Stimulated activated CD8-positive, alpha-beta memory T cell treated with anti-CD3 and anti-CD28 coated beads, Interleukin-7, amount 100 ng/mL, for 1 hour (primary cell): ENCODE measurements around the gene ASXL1.

ENCODE experiments used
- DNase-seq, 2 donors: peaks; one replicate each; pipeline ENCODE4 v3.0.0-alpha.2; 2020; ENCODE audit warnings: low read depth in 2 of 2

Gene ASXL1

DNA sequence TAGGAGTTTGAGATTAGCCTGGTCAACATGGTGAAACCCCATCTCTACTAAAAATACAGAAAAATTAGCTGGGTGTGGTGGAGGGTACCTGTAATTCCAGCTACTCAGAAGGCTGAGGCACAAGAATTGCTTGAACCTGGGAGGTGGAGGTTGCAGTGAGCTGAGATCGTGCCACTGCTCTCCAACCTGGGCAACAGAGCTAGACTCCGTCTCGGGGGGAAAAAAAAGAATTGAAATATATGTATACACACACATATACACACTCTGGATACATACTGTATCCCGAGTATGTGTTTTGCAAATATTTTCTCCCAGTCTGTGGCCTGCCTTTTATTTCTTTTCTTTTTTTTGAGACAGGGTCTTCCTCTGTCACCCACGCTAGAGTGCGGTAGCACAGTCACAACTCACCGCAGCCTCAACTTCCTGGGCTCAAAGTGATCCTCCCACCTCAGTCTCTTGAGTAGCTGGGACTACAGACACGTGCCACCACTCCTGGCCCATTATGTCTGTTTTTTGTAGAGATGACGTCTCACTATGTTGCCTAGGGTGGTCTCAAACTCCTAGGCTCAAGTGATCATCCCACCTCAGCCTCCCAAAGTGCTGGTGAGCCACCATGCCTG lies 49.1 kb downstream of the ASXL1 start:
- peak; percentile 15 to 31 for DNase-seq

DNA sequence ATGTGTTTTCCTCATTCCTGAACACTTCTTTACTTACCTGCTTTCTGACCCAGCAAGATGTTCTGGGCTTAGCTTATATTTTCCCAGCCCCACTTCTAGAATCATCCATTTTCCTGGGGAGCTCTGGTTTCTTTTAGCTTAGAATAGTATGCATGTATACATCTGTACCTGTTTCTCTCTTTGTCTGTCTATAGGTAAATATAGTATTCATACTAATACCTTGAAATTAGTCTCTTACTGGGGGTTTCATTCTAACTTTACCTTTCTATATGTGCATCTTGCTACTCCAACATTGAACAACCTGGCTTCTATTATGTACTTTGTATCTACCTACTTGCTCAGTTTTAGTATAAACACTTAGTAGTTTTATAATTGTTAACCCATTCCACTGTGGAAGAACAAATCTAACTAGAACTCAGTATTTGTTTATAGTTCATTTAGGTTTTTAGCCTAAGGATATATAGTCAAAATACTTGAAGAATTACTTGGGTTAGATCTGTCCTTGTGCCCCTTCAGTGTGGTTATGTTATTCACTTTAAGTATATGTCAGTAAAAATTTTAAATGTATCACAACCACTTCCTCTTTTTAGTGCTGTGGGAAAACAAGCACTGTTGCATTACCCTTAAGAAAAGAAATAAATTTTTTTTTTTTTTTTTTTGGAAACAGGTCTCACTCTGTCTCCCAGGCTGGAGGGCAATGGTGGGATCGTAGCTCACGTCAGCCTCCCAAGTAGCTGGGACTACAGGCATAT lies 54.0 kb downstream of the ASXL1 start:
- no peak for DNase-seq

DNA sequence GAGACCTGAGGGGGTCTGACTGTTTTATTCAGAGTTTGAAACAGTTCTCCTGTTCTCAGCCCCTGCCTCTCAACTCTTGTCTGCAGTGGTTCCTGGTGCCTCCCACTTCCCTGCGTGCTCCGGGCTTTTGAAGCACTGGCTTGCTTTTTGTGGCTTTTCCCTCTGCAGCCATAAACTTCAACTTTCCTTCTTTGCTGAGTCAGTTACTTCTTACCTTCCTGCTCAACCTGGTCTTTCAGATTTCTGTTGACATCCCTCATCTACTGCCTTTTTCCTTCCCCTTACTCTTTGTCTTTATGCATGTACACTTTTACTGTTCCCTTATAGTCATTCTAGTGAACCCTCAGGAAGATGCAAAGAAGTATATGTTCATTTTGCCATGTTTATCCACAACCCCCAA lies 57.4 kb downstream of the ASXL1 start:
- no peak for DNase-seq

GRCh38 chr20:32416206-32416605 lies 58.1 kb downstream of the ASXL1 start:
- no peak for DNase-seq

DNA sequence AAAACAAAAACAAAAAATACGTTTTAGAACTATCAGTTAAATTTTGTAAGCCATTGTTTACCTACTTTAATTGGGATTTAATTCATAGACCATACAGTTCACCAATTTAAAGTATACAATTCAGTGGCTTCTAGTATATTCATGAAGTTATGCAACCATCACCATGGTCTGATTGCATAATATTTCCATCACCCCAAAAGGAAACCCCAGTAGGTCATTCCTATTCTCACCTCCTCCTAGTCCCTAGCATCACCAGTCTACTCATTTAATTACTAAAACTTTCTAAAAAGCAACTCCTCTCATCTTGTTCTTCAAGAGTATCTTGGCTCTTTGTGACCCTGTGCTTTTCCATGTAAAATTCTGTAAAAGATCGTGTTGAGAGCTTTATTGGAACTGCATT lies 60.2 kb downstream of the ASXL1 start:
- no peak for DNase-seq

DNA sequence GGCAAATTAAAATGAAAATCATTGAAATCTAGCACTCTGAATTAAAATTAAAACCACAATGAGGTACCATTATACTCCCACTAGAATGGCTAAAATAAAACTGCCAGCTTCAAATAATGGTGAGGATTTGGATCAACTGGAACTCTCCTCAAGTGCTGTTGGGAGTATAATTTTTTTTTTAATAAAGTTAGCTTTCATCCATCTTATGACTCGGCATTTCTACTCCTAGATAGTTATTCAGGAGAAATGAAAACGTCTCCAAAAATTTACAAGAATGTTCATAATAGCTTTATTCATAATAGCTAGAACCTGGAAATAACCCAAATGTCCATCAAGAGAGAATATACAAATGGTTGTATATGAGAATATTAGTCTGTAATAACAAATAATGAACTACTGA lies 63.2 kb downstream of the ASXL1 start:
- no peak for DNase-seq

DNA sequence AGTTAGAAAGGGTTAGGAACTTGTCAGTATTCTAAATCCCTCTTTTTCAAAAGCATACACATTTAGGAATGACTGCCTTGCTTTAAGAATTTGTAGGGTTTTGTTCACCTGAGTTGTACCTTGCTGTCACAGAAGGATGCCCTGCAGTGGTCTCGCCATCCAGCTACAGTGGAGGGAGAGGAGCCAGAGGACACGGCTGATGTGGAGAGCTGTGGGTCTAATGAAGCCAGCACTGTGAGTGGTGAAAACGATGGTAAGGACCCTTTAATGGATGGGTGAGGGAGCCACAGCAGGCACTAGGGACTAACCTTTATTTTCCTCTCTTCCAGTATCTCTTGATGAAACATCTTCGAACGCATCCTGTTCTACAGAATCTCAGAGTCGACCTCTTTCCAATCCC lies 69.9 kb downstream of the ASXL1 start:
- DNase-seq, result no peak

GRCh38 chr20:32429343-32429742 lies 71.2 kb downstream of the ASXL1 start:
- no peak for DNase-seq

DNA sequence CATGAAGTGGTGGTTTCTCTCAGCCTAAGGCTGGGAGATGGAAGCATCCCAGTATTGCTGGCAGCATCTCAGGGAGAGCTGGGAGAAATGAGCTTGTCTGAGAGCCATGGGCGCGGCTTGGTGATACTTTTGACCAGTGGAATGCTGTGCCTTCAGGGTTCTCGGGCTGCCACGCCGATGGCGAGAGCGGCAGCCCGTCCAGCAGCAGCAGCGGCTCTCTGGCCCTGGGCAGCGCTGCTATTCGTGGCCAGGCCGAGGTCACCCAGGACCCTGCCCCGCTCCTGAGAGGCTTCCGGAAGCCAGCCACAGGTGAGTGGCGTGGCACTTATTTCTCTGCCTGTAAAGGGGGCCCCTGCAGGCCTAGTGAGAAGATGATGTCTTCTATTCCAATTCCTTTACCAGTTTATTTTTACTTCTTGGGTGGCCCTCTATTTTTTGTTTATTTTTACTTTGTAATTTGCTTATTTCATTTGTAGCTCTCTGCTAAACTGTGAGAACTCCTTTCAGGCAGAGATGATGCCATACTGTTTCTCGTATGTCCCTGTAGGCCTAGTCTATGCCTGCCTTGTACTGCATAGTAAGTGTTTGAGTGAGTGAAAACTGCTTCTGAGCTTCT lies 71.7 kb downstream of the ASXL1 start:
- no peak for DNase-seq

- no peak for DNase-seq
Observed at GRCh38 chr20:32431457-32431856, 73.3 kb downstream of the ASXL1 start.

DNA sequence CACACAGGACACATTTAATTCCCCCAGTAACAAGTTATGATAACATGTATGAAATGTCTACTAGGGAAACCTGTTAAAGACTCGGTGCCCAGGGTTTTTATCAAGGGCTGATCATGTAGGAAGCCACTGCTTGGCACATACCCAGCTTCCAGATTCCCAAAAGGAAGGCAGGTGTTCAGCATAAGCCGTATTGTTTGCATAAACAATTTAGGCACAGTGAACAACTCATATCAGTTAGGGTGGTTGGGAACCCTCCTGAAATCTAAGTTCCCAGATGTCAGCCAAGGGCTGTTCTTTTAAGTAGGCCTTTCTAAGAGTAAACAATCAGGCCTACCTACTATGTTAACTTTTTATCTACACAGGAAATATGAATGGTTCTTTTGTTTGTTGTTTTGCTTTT lies 74.1 kb downstream of the ASXL1 start:
- no peak for DNase-seq

- DNase-seq, result no peak
Observed at GRCh38 chr20:32433311-32434021, 75.3 kb downstream of the ASXL1 start.

- no peak for DNase-seq
Observed at GRCh38 chr20:32434434-32434833, 76.3 kb downstream of the ASXL1 start.

- DNase-seq, result no peak
Observed at GRCh38 chr20:32435449-32436107, 77.4 kb downstream of the ASXL1 start.

DNA sequence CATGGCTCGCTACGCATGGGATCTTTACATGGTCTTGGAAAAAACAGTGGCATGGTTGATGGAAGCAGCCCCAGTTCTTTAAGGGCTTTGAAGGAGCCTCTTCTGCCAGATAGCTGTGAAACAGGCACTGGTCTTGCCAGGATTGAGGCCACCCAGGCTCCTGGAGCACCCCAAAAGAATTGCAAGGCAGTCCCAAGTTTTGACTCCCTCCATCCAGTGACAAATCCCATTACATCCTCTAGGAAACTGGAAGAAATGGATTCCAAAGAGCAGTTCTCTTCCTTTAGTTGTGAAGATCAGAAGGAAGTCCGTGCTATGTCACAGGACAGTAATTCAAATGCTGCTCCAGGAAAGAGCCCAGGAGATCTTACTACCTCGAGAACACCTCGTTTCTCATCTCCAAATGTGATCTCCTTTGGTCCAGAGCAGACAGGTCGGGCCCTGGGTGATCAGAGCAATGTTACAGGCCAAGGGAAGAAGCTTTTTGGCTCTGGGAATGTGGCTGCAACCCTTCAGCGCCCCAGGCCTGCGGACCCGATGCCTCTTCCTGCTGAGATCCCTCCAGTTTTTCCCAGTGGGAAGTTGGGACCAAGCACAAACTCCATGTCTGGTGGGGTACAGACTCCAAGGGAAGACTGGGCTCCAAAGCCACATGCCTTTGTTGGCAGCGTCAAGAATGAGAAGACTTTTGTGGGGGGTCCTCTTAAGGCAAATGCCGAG lies 78.2 kb downstream of the ASXL1 start:
- DNase-seq, result no peak

DNA sequence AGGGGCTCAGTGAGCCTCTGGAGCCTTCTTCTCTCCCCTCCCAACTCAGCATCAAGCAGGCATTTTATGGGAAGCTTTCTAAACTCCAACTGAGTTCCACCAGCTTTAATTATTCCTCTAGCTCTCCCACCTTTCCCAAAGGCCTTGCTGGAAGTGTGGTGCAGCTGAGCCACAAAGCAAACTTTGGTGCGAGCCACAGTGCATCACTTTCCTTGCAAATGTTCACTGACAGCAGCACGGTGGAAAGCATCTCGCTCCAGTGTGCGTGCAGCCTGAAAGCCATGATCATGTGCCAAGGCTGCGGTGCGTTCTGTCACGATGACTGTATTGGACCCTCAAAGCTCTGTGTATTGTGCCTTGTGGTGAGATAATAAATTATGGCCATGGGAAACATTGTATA lies 78.8 kb downstream of the ASXL1 start:
- DNase-seq, result no peak

- DNase-seq, result no peak
Observed at GRCh38 chr20:32437391-32438074, 79.4 kb downstream of the ASXL1 start.

DNA sequence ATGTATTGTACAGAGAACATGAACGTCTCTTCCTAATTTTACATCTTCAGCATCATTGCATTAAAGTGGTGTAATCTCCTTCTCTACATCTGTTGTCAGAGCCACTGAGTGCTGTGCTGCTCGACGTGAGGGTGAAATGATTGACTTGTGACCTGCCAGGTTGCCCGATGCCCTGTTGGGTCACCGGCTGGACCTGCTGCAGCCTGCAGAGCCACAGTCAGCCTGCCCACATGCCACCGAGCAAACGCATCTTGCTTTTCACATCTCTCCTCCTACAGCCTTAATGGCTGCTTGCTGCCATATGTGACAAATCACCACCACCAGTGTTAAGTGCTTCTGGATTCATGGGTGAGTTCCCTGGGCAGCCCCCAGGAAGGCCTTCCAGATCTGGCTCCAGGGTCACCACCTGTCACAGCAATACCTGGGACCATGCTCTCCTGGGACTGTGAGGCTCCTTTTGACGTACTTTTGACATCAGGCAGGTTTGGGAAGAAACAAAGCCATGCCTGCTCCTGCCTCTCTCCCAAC lies 80.3 kb downstream of the ASXL1 start:
- no peak for DNase-seq

DNA sequence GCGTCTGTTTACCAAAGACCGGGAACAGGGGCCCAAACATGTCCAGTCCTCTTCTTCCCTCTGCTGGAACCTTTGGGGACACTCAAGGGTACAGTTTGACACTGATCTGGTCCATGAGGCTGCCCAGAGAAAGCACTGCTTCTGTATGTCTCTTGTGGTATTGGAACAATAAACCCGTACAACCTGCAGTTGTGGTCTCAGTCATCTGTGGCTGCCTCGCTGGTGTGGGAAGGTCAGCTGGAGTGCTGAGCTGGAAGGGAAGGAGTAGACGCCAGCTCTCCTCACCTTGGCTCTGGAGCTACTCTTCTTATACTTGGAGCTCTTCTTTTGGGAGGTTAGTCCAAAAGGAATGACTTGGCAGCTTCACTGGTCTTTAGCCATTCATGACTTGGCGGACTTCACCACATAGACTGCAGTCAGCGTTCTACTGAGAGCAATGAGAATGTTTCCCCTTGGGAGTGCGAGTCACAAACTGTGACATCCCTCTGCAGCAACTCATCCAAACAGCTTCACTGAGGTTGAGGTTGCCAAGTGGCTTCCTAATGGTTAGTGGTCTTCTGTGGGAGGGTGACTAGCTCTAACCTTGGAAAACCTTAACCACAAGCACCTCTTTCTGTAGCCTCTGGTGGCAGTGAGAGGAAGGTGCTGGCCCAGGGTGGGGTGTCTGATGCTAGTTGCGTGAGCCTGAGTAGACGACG lies 81.2 kb downstream of the ASXL1 start:
- no peak for DNase-seq
